ENCODE data around the gene HS6ST2. TPM values are rescaled to one million over a fixed set of nuclear protein-coding genes. Genes with fewer than 3 reads are reported as not detected.

HS6ST2 gene
- total RNA-seq, 2 donors from 2014 or later: not detected

GRCh38 chrX:132810964-132811712 is 147.3 kb downstream of the HS6ST2 start:
- TF ChIP-seq CTCF (IDR thresholded peaks at IDR 0.05): no peak
- H3K4me1 ChIP-seq (ENCODE audit: control insufficient read depth in 1 of 2, low read depth in 2 of 2): no peaks in the 10 kb centered on the region
- ATAC-seq (ENCODE audit: insufficient number of reproducible peaks, low FRiP score, low read depth): no peak
- H3K27me3 ChIP-seq (replicated peaks; ENCODE audit: insufficient read depth): no peaks in the 10 kb centered on the region
- H3K27ac ChIP-seq: no peak overlapping the region
- H3K9me3 ChIP-seq: no peaks in the 10 kb centered on the region
- no peak for DNase-seq (ENCODE audit: low spot score)
- H3K36me3 ChIP-seq: no peaks in the 10 kb centered on the region
- H3K4me3 ChIP-seq: no peak overlapping the region

GRCh38 chrX:132810488-132810887 is 147.9 kb downstream of the HS6ST2 start:
- no peak overlapping the region for H3K4me3 ChIP-seq
- TF ChIP-seq CTCF (IDR thresholded peaks at IDR 0.05): no peak
- H3K9me3 ChIP-seq: no peaks in the 10 kb centered on the region
- DNase-seq (ENCODE audit: low spot score) (no peak), ATAC-seq (ENCODE audit: insufficient number of reproducible peaks, low FRiP score, low read depth) (no peak)
- H3K36me3 ChIP-seq: no peaks in the 10 kb centered on the region
- H3K27ac ChIP-seq: no peak overlapping the region
- no peaks in the 10 kb centered on the region for H3K27me3 ChIP-seq (replicated peaks; ENCODE audit: insufficient read depth)
- H3K4me1 ChIP-seq (ENCODE audit: control insufficient read depth in 1 of 2, low read depth in 2 of 2): no peaks in the 10 kb centered on the region

- no peak for TF ChIP-seq CTCF (IDR thresholded peaks at IDR 0.05)
- Histone ChIP-seq H3K27ac (no peak overlapping the region), H3K27me3 (replicated peaks; ENCODE audit: insufficient read depth) (no peaks in the 10 kb centered on the region), H3K36me3 (no peaks in the 10 kb centered on the region), H3K9me3 (no peaks in the 10 kb centered on the region), H3K4me3 (no peak overlapping the region), H3K4me1 (ENCODE audit: control insufficient read depth in 1 of 2, low read depth in 2 of 2) (no peaks in the 10 kb centered on the region)
- ATAC-seq (ENCODE audit: insufficient number of reproducible peaks, low FRiP score, low read depth) (no peak), DNase-seq (ENCODE audit: low spot score) (no peak)
Observed at GRCh38 chrX:132809581-132809980, 148.8 kb downstream of the HS6ST2 start.

GRCh38 chrX:132807411-132808030 is 150.9 kb downstream of the HS6ST2 start:
- H3K9me3 ChIP-seq: no peaks in the 10 kb centered on the region
- no peaks in the 10 kb centered on the region for H3K27me3 ChIP-seq (replicated peaks; ENCODE audit: insufficient read depth)
- TF ChIP-seq CTCF (IDR thresholded peaks at IDR 0.05): no peak
- H3K4me1 ChIP-seq (ENCODE audit: control insufficient read depth in 1 of 2, low read depth in 2 of 2): no peaks in the 10 kb centered on the region
- no peak overlapping the region for H3K27ac ChIP-seq
- no peaks in the 10 kb centered on the region for H3K36me3 ChIP-seq
- H3K4me3 ChIP-seq: no peak overlapping the region
- DNase-seq (ENCODE audit: low spot score) (no peak), ATAC-seq (ENCODE audit: insufficient number of reproducible peaks, low FRiP score, low read depth) (no peak)

- DNase-seq (ENCODE audit: low spot score) (no peak), ATAC-seq (ENCODE audit: insufficient number of reproducible peaks, low FRiP score, low read depth) (no peak)
- Histone ChIP-seq H3K4me3 (no peak overlapping the region), H3K36me3 (no peaks in the 10 kb centered on the region), H3K4me1 (ENCODE audit: control insufficient read depth in 1 of 2, low read depth in 2 of 2) (no peaks in the 10 kb centered on the region), H3K27me3 (replicated peaks; ENCODE audit: insufficient read depth) (no peaks in the 10 kb centered on the region), H3K27ac (no peak overlapping the region), H3K9me3 (no peaks in the 10 kb centered on the region)
- no peak for TF ChIP-seq CTCF (IDR thresholded peaks at IDR 0.05)
Observed at GRCh38 chrX:132802033-132802432, 156.4 kb downstream of the HS6ST2 start.

All from thoracic aorta (tissue), 2 donors.